GM12874 (cell line): ENCODE data around the gene CCDC7.

Experiments used
- TF ChIP-seq, protein P1 (sequence below): IDR thresholded peaks from 2 replicates; pipeline ENCODE4 v1.5.1; 2011; ENCODE audit warnings: low read depth, mild to moderate bottlenecking, control low read depth, low read length, moderate library complexity; ENCODE audit not compliant: insufficient read depth

The CCDC7 gene

DNA sequence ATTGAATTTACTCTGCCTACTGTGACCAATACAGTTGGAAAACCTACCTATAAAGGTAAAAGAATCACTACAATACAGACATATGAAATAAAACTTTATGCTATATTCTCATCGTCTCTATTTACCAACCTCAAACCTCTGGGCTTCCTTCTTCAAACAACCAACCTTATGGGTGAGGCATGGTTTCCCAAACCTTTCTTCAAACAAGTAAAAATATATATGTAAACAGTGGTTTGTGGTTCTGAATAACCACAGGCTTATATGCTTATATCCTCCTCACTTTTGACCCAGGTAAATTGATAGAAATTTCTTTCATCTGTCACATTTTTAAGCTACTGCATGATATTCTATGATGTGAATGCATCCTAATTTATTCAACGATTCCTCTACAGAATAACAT is 408.5 kb downstream of the CCDC7 start:
- TF ChIP-seq, protein P1, sequence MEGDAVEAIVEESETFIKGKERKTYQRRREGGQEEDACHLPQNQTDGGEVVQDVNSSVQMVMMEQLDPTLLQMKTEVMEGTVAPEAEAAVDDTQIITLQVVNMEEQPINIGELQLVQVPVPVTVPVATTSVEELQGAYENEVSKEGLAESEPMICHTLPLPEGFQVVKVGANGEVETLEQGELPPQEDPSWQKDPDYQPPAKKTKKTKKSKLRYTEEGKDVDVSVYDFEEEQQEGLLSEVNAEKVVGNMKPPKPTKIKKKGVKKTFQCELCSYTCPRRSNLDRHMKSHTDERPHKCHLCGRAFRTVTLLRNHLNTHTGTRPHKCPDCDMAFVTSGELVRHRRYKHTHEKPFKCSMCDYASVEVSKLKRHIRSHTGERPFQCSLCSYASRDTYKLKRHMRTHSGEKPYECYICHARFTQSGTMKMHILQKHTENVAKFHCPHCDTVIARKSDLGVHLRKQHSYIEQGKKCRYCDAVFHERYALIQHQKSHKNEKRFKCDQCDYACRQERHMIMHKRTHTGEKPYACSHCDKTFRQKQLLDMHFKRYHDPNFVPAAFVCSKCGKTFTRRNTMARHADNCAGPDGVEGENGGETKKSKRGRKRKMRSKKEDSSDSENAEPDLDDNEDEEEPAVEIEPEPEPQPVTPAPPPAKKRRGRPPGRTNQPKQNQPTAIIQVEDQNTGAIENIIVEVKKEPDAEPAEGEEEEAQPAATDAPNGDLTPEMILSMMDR, result no peak

DNA sequence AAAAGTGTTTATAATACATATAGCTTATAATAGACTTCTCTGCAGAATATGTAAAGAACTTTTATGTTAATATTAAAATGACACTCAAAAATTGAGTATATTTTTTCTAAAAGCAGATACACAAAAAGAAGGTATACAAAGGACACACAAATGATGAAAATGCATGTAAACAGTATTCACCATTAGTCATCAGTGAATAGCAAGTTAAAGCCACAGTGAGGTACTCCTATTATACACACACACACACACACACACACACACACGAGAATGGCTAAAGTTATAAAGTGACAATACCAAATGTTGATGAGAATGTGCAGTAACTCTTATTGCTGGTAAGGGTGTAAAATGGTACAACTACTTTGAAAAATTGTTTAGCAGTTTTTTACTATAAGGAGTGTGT is 419.2 kb downstream of the CCDC7 start:
- TF ChIP-seq, protein P1, result no peak

DNA sequence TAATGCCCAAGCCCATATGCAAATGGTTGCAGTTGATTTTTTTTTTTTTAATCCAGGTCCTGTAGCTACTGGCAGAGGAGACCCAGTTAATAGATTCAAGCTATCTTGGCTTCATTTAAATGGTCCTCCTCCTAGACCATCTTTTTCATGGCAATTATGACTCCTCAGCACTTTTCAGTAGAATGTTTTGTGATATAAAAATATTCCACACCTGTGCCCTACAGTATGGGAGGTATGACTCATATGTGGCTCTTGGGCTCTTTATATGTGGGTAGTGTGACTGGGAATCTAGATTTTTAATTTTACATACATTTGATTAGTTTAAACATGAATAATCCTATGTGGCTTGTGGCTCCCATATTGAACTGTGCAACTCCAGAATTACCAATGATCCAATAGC is 432.0 kb downstream of the CCDC7 start:
- TF ChIP-seq, protein P1, result no peak

DNA sequence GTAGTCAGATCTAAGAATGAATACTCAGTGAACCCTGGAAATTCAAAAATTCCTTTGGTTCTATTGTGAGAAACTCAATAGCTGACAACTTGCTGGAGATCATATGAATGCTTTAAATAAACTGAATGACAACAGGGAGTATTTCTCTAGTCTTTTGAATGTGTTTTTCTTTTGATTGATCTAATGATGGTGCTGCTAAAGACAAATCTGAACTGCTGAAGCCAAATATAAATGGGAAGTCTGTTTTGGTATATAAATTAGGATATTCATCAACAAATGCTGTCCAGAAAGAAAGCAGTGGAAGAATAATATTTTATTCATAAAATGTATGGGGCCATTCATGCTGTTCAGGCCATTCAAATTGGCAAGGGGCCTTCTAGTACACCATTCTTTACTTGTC is 432.7 kb downstream of the CCDC7 start:
- TF ChIP-seq, protein P1, result no peak

DNA sequence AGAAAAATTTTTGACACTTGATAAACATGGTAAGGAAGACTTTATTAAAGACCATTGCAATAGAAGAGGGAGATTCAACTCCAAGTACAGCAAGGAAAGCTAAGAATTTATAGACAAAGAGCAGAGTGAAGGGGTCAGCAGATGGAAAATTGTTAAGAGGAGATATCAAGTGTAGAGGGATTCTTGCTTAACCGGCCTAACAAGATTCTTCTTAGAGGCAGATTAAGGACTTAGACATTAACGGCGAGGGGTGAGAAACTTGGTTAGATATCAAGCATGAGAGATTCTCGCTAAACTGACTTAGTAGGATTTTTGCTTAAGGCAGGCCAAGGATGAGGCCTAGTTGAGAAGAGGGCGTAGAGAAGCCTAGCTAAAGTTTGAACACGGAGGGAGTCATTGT is 436.1 kb downstream of the CCDC7 start:
- TF ChIP-seq, protein P1, result no peak

DNA sequence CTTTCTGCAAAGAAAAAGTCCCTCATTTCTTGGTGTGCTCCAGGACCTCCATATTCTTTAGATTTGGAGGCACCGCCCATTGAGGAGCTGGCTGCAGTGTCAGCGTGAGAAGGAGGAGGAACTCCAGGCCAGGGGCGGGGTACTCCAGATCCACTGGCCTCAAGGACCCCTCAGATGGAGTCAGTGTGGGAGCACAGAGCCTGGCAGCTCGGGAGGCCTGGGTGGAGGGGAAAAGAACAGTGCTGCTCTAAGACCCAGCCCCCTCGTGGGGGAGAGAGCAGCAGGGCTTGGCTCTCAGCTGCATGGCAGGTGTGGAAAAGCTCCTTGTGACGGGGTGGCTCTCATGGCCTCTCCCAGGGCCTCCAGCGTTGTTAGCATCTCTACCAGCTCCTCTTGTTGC is 441.5 kb downstream of the CCDC7 start:
- TF ChIP-seq, protein P1, result no peak

DNA sequence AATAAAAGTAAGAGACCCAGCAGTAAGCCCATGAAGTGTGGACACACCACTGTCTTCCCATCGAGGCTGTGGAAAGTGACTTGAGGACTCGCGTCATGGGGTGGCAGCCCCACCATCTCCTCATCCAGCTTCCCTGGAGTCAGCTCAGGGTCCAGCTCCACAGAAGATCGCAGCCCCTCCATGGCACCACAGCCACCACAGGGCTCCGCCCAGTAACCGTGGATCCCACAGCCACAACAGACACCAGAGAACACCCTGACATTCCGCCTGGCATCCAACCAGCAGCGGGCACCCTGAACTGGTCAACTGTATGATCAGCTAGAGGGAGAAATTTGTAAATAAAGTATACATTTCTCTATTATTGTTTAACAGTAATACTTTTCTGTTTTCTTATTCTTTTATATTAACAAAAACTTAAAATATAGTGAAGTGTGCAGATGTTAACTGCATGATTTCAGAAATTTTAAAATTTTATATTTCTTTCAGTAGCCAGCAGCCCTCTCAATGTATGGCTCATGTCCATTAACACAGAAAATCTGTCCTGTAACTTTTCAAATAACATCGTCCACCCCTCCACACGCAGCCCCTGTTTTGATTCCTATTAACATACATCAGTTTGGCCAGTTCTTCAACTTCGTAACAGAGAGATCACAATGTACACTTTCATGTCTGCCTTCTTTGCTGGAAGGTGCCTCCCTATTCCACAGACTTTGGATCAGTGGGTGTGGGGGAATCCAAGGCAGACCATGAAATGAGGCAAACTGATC is 442.4 kb downstream of the CCDC7 start:
- TF ChIP-seq, protein P1, result no peak
